Neural cell (in vitro differentiated cells): Measurements from ENCODE around the gene KCTD17.

Experiments used
- CTCF ChIP-seq: fragments of 450-650 bp; IDR thresholded peaks from 2 replicates; pipeline ENCODE4 v1.5.1; 2014; ENCODE audit warnings: antibody characterized with exemption, mild to moderate bottlenecking, moderate library complexity; ENCODE audit not compliant: poor library complexity, severe bottlenecking
- EP300 ChIP-seq: fragments of 450-650 bp; conservative IDR thresholded peaks from 2 replicates; pipeline ENCODE4 v1.6.1; 2014; ENCODE audit warnings: antibody characterized with exemption, mild to moderate bottlenecking, moderate library complexity; ENCODE audit not compliant: poor library complexity, severe bottlenecking
- POLR2AphosphoS5 ChIP-seq: IDR thresholded peaks from 2 replicates; pipeline ENCODE4 v1.6.1; 2012
- TAF1 ChIP-seq: IDR thresholded peaks from 2 replicates; pipeline ENCODE4 v1.6.1; 2012; ENCODE audit warnings: low read depth

GRCh38 chr22:37010174-37010573 lies 41.4 kb upstream of the KCTD17 start:
- TF ChIP-seq CTCF (no peak), TAF1 (no peak), EP300 (no peak), POLR2AphosphoS5 (no peak)
